GM12892 (cell line): ENCODE results near the gene NUFIP2.

Experiments used
- DNase-seq: peaks from one replicate; pipeline ENCODE4 v3.0.0; 2011; ENCODE audit not compliant: insufficient read length
- FAIRE-seq: peaks from 2 replicates; lab custom pipeline; 2011; peaks lifted over from hg19 to GRCh38; lab: Jason Lieb, UNC
- POLR2A ChIP-seq: IDR thresholded peaks from 2 replicates; pipeline ENCODE4 v1.6.1; 2011; ENCODE audit warnings: low read depth, low read length, control low read depth
- POLR2AphosphoS5 ChIP-seq: IDR thresholded peaks from 2 replicates; pipeline ENCODE4 v1.6.1; 2011; ENCODE audit warnings: low read depth, low read length, control low read depth
- TAF1 ChIP-seq: IDR thresholded peaks from 2 replicates; pipeline ENCODE4 v1.6.1; 2011; ENCODE audit warnings: low read depth, mild to moderate bottlenecking, control low read depth, low read length, borderline replicate concordance

Gene NUFIP2

GRCh38 chr17:29263916-29264315 lies 30.0 kb downstream of the NUFIP2 start:
- no peak for TF ChIP-seq POLR2A
- no peak for TF ChIP-seq POLR2AphosphoS5
- TF ChIP-seq TAF1 = no peak
- DNase-seq (no peak), FAIRE-seq (no peak)

- TF ChIP-seq TAF1 (no peak), POLR2A (no peak), POLR2AphosphoS5 (no peak)
- DNase-seq (no peak), FAIRE-seq (no peak)
These were observed 36.2 kb downstream of the NUFIP2 start for GRCh38 chr17:29257756-29258155.

- DNase-seq = no peak
- no peak for FAIRE-seq
- TF ChIP-seq POLR2AphosphoS5 (no peak), POLR2A (no peak), TAF1 (no peak)
These were observed 37.0 kb downstream of the NUFIP2 start for GRCh38 chr17:29256735-29257466.

GRCh38 chr17:29255926-29256522 lies 37.9 kb downstream of the NUFIP2 start:
- DNase-seq (no peak), FAIRE-seq (no peak)
- TF ChIP-seq POLR2AphosphoS5 (no peak), TAF1 (no peak), POLR2A (no peak)

- TF ChIP-seq POLR2AphosphoS5 (no peak), TAF1 (no peak), POLR2A (no peak)
- DNase-seq = no peak
- no peak for FAIRE-seq
These were observed 40.9 kb downstream of the NUFIP2 start for GRCh38 chr17:29253037-29253436.

GRCh38 chr17:29252101-29252791 lies 41.7 kb downstream of the NUFIP2 start:
- TF ChIP-seq TAF1 (no peak), POLR2AphosphoS5 (no peak), POLR2A (no peak)
- no peak for FAIRE-seq
- no peak for DNase-seq

- FAIRE-seq (no peak), DNase-seq (no peak)
- no peak for TF ChIP-seq POLR2AphosphoS5
- no peak for TF ChIP-seq TAF1
- no peak for TF ChIP-seq POLR2A
These were observed 42.8 kb downstream of the NUFIP2 start for GRCh38 chr17:29251184-29251583.

- TF ChIP-seq TAF1 (no peak), POLR2A (no peak), POLR2AphosphoS5 (no peak)
- DNase-seq (no peak), FAIRE-seq (no peak)
These were observed 43.3 kb downstream of the NUFIP2 start for GRCh38 chr17:29250666-29251065.

GRCh38 chr17:29248845-29249244 lies 45.1 kb downstream of the NUFIP2 start:
- no peak for FAIRE-seq
- DNase-seq = no peak
- TF ChIP-seq POLR2AphosphoS5 (no peak), TAF1 (no peak), POLR2A (no peak)

- no peak for FAIRE-seq
- TF ChIP-seq TAF1 = no peak
- TF ChIP-seq POLR2AphosphoS5 = no peak
- TF ChIP-seq POLR2A = no peak
- DNase-seq = no peak
These were observed 46.7 kb downstream of the NUFIP2 start for GRCh38 chr17:29247219-29247618.

GRCh38 chr17:29246628-29247027 lies 47.3 kb downstream of the NUFIP2 start, which contains the start of gene CRYBA1:
Gene CRYBA1 (plus strand): TSS chr17:29246859. CDS start chr17:29246864, 5 bp downstream.
- DNase-seq (no peak), FAIRE-seq (no peak)
- TF ChIP-seq TAF1 (no peak), POLR2AphosphoS5 (no peak), POLR2A (no peak)
